SH-SY5Y (cell line): ENCODE results near the gene FUT3.

Source experiments
- GATA2 ChIP-seq: IDR thresholded peaks from 2 replicates; pipeline ENCODE4 v1.6.1; 2011; ENCODE audit warnings: mild to moderate bottlenecking, low read depth, low read length
- GATA3 ChIP-seq: IDR thresholded peaks from 2 replicates; pipeline ENCODE4 v1.6.1; 2011; ENCODE audit warnings: low read depth, mild to moderate bottlenecking, low read length, moderate library complexity

DNA sequence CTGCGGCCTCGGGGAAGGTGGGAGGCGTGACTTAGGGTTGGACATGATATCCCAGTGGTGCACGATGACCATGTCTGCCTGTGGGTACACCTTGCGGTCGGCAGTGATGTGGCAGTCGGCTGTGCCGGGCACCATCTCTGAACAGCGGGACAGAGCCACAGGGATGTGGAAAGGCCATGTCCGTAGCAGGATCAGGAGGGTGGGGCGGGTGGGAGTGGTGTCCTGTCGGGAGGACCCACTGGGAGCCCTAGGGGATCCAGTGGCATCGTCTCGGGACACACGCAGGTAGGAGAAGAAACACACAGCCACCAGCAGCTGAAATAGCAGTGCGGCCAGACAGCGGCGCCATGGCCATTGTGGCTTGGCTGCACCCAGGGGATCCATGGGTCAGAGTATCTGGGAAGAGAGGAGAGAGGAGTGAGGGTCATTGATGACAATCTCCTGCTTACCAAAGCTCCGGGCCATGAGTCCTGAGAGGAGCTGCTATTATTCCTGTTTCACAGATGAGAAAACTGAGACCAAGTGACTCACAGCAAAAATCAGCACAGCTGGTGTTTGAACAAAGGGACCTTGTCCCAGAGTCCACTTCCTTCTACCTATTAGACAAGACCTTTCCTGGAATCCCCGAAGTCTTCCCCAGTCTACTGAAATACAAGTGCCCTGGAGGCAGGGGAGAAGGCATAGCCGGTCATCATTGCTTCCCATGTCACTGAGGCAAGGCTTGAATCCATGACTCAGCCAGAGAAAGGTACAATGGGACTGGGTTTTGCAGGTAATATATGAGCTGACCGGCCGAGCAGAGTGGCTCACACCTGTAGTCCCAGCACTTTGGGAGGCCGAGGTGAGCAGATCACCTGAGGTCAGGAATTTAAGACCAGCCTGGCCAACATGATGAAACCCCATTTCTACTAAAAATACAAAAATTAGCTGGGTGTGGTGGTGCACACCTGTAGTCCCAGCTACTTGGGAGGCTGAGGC, 6.5 kb downstream of the FUT3 start:
- TF ChIP-seq GATA2: no peak
- no peak for TF ChIP-seq GATA3
